Tibial nerve (tissue), 4 donors: Measurements from ENCODE around the gene DNMT3A. TPM values are rescaled to one million over a fixed set of nuclear protein-coding genes. Genes with fewer than 3 reads are reported as not detected.
"Not testable (repeated sequence)": the region's sequence is repeated elsewhere in the genome, so short reads cannot be mapped to it uniquely, and the experiment has no call there.

Experiments used
- DNase-seq, 2 donors: peaks; one replicate each; pipeline ENCODE4 v3.0.0-alpha.2; 2019; ENCODE audit warnings: low spot score in 2 of 2
- H3K27ac ChIP-seq, 4 donors: fragments of 200-600 bp; sonication (generic) in 3 of 4; one replicate each; pipeline ENCODE4 v1.5.1; 2017 to 2019; ENCODE audit warnings: mild to moderate bottlenecking in 1 of 4
- H3K27me3 ChIP-seq, 2 donors: fragments of 200-600 bp; sonication (generic) in 1 of 2; one replicate each; pipeline versions ENCODE4 v1.5.1 to v1.6.0; 2017 to 2019
- H3K36me3 ChIP-seq, 3 donors: fragments of 200-600 bp; sonication (generic); one replicate each; pipeline ENCODE4 v1.5.1; 2018 to 2019
- H3K4me1 ChIP-seq, 4 donors: fragments of 200-600 bp; sonication (generic) in 3 of 4; one replicate each; pipeline ENCODE4 v1.5.1; 2017 to 2019
- H3K4me3 ChIP-seq, 4 donors: fragments of 200-600 bp; sonication (generic) in 3 of 4; one replicate each; pipeline ENCODE4 v1.5.1; 2017 to 2019; ENCODE audit warnings: mild to moderate bottlenecking in 1 of 4, moderate library complexity in 1 of 4
- H3K9me3 ChIP-seq, 4 donors: fragments of 200-600 bp; sonication (generic) in 3 of 4; one replicate each; pipeline ENCODE4 v1.5.1; 2017 to 2019
- CTCF ChIP-seq, 5 experiments: fragments of 200-600 bp in 3 of 5; fragments of 450-650 bp in 2 of 5; sonication (generic) in 3 of 5; IDR thresholded peaks; one replicate each; pipeline ENCODE4 v1.5.1; 2016 to 2019; ENCODE audit warnings: antibody characterized with exemption in 5 of 5, mild to moderate bottlenecking in 3 of 5, moderate library complexity in 2 of 5
- EP300 ChIP-seq, 2 donors: sonication (generic); formaldehyde crosslinking; IDR thresholded peaks; one replicate each; pipeline ENCODE4 v1.6.1; 2017; ENCODE audit warnings: antibody characterized with exemption in 2 of 2, mild to moderate bottlenecking in 1 of 2
- POLR2A ChIP-seq, 2 donors: fragments of 450-650 bp; IDR thresholded peaks; one replicate each; pipeline ENCODE4 v1.6.1; 2017; ENCODE audit warnings: antibody characterized with exemption in 2 of 2, mild to moderate bottlenecking in 2 of 2, moderate library complexity in 2 of 2
- WGBS, 2 donors: methylation state at CpG; one replicate each; pipeline ENCODE4 v1.1.5; 2018; 5-methylcytosine and 5-hydroxymethylcytosine counted together
- total RNA-seq, 4 donors: library from RNA; depleted of rRNA; stranded (reverse); fragments of >200 nt; gene quantifications; one replicate each; pipeline ENCODE4 v1.1.0, GENCODE V29; 2016

DNMT3A gene
- total RNA-seq, 4 donors from 2014 or later, result 17.4 to 28.4 (median 25.0) TPM

GRCh38 chr2:25218100-25218499 is 123.6 kb downstream of the DNMT3A start:
- H3K4me3 ChIP-seq, result no peak overlapping the region
- H3K9me3 ChIP-seq, result no peaks in the 10 kb centered on the region
- WGBS, 2 donors, result 81 to 89% methylated on average over 3 of the region's 3 CpGs
- no peaks in the 10 kb centered on the region for H3K27me3 ChIP-seq
- no peak overlapping the region for H3K27ac ChIP-seq
- H3K4me1 ChIP-seq, result peaks cover 0 to 7% (median 3%) of the 10 kb centered on the region in 4 donors
- DNase-seq, result no peak
- no peak for TF ChIP-seq CTCF (IDR thresholded peaks at IDR 0.05)
- TF ChIP-seq POLR2A (IDR thresholded peaks at IDR 0.05), result no peak
- H3K36me3 ChIP-seq, result no peaks in the 10 kb centered on the region

GRCh38 chr2:25215948-25216679 is 125.6 kb downstream of the DNMT3A start:
- 5 to 8% methylated on average over 21 to 27 of the region's 71 CpGs for WGBS, 2 donors
- peak overlapping the region; percentile 60 to 78 (median 72) for H3K27ac ChIP-seq
- peak; percentile 40 to 41 for DNase-seq

GRCh38 chr2:25215232-25215631 is 126.5 kb downstream of the DNMT3A start:
- 62 to 67% methylated on average over 5 of the region's 5 CpGs for WGBS, 2 donors
- H3K27ac ChIP-seq, result peak overlapping the region in 2 of 4 donors; percentile 60 to 71
- no peak for DNase-seq
- H3K9me3 ChIP-seq, result no peaks in the 10 kb centered on the region
- H3K27me3 ChIP-seq, result no peaks in the 10 kb centered on the region
- H3K4me3 ChIP-seq, result no peak overlapping the region
- H3K36me3 ChIP-seq, result no peaks in the 10 kb centered on the region
- H3K4me1 ChIP-seq, result peaks cover 0 to 7% (median 3%) of the 10 kb centered on the region in 4 donors
- no peak for TF ChIP-seq POLR2A (IDR thresholded peaks at IDR 0.05)

More at GRCh38 chr2:25215948-25216679, 125.6 kb downstream of the DNMT3A start:
- Histone ChIP-seq H3K27me3 (no peaks in the 10 kb centered on the region), H3K36me3 (no peaks in the 10 kb centered on the region), H3K4me1 (peaks cover 0 to 7% (median 3%) of the 10 kb centered on the region in 4 donors), H3K9me3 (no peaks in the 10 kb centered on the region), H3K4me3 (peak overlapping the region; percentile 31 to 62 (median 55))
- TF ChIP-seq EP300 (IDR thresholded peaks at IDR 0.05) (no peak), CTCF (IDR thresholded peaks at IDR 0.05) (peak in 1 of 5 experiments; percentile 21)

- H3K27me3 ChIP-seq, result no peaks in the 10 kb centered on the region
- no peak overlapping the region for H3K4me3 ChIP-seq
- WGBS, 2 donors, result 51 to 59% methylated on average over 8 of the region's 8 CpGs
- H3K27ac ChIP-seq, result no peak overlapping the region
- TF ChIP-seq EP300 (IDR thresholded peaks at IDR 0.05) (no peak), POLR2A (IDR thresholded peaks at IDR 0.05) (no peak), CTCF (IDR thresholded peaks at IDR 0.05) (no peak)
- H3K4me1 ChIP-seq, result peaks cover 0 to 7% (median 3%) of the 10 kb centered on the region in 4 donors
- no peaks in the 10 kb centered on the region for H3K36me3 ChIP-seq
- no peak for DNase-seq
- no peaks in the 10 kb centered on the region for H3K9me3 ChIP-seq
Observed at GRCh38 chr2:25213229-25213628, 128.5 kb downstream of the DNMT3A start.

- H3K27me3 ChIP-seq, H3K36me3 ChIP-seq, DNase-seq, H3K4me3 ChIP-seq, H3K4me1 ChIP-seq, H3K9me3 ChIP-seq, H3K27ac ChIP-seq: not testable (repeated sequence)
- WGBS, 2 donors, result 92 to 100% methylated on average over 6 of the region's 6 CpGs
Observed at GRCh38 chr2:25210923-25211322, 130.8 kb downstream of the DNMT3A start.

- H3K9me3 ChIP-seq, result no peaks in the 10 kb centered on the region
- TF ChIP-seq POLR2A (IDR thresholded peaks at IDR 0.05) (no peak), EP300 (IDR thresholded peaks at IDR 0.05) (no peak), CTCF (IDR thresholded peaks at IDR 0.05) (no peak)
- H3K4me1 ChIP-seq, result peaks cover 0 to 5% (median 0%) of the 10 kb centered on the region in 4 donors
- H3K36me3 ChIP-seq, result no peaks in the 10 kb centered on the region
- H3K4me3 ChIP-seq, result no peak overlapping the region
- no peak for DNase-seq
- 62 to 73% methylated on average over 5 of the region's 5 CpGs for WGBS, 2 donors
- no peaks in the 10 kb centered on the region for H3K27me3 ChIP-seq
- no peak overlapping the region for H3K27ac ChIP-seq
Observed at GRCh38 chr2:25207078-25207545, 134.6 kb downstream of the DNMT3A start.
